BLaER1 treated with 17β-estradiol and CSF1 and Interleukin-3, amounts not matched to agents 10 nM and 100 nM (cell line): Measurements from ENCODE around the gene BRINP3.

Experiments
- H3K27ac ChIP-seq, 11 experiments: shearing (Covaris generic); formaldehyde crosslinking; 2 replicates each; pipeline ENCODE4 v1.8.1; 2022
- H3K27me3 ChIP-seq, 11 experiments: shearing (Covaris generic); formaldehyde crosslinking; 2 replicates each; pipeline ENCODE4 v1.8.1; 2022
- H3K36me3 ChIP-seq, 11 experiments: shearing (Covaris generic); formaldehyde crosslinking; 2 replicates each; pipeline ENCODE4 v1.8.1; 2022
- H3K4me1 ChIP-seq, 10 experiments: shearing (Covaris generic); formaldehyde crosslinking; 2 replicates each; pipeline ENCODE4 v1.8.1; 2022
- H3K4me2 ChIP-seq, 11 experiments: shearing (Covaris generic); formaldehyde crosslinking; 2 replicates each; pipeline ENCODE4 v1.8.1; 2022
- H3K4me3 ChIP-seq, 10 experiments: shearing (Covaris generic); formaldehyde crosslinking; 2 replicates each; pipeline ENCODE4 v1.8.1; 2022
- H3K9ac ChIP-seq, 11 experiments: shearing (Covaris generic); formaldehyde crosslinking; 2 replicates each; pipeline ENCODE4 v1.8.1; 2022
- H3K9me3 ChIP-seq, 11 experiments: shearing (Covaris generic); formaldehyde crosslinking; replicated peaks in 1 of 11; 2 replicates each; pipeline ENCODE4 v1.8.1; 2022
- H4K20me1 ChIP-seq, 11 experiments: shearing (Covaris generic); formaldehyde crosslinking; 2 replicates each; pipeline ENCODE4 v1.8.1; 2022
- Cebpa-rat ChIP-seq, 11 experiments: shearing (Covaris generic); IDR thresholded peaks; 2 replicates each; pipeline ENCODE4 v1.8.1; 2022

Gene BRINP3

GRCh38 chr1:190098107-190098506 is 379.6 kb downstream of the BRINP3 start:
- Histone ChIP-seq H3K27me3 (no peaks in the 10 kb centered on the region), H3K9ac (no peak overlapping the region), H3K4me1 (no peaks in the 10 kb centered on the region), H3K36me3 (no peaks in the 10 kb centered on the region), H3K4me2 (no peak overlapping the region), H3K4me3 (no peak overlapping the region), H3K9me3 (no peaks in the 10 kb centered on the region), H4K20me1 (no peaks in the 10 kb centered on the region), H3K27ac (no peak overlapping the region)
- no peak for TF ChIP-seq Cebpa-rat (IDR thresholded peaks at IDR 0.05)

- Histone ChIP-seq H3K27me3 (no peaks in the 10 kb centered on the region), H3K9ac (no peak overlapping the region), H3K4me1 (no peaks in the 10 kb centered on the region), H3K27ac (no peak overlapping the region), H3K9me3 (no peaks in the 10 kb centered on the region), H3K4me2 (no peak overlapping the region), H3K36me3 (no peaks in the 10 kb centered on the region), H4K20me1 (no peaks in the 10 kb centered on the region), H3K4me3 (no peak overlapping the region)
- TF ChIP-seq Cebpa-rat (IDR thresholded peaks at IDR 0.05), result no peak
Measured at GRCh38 chr1:190095596-190095995, 382.1 kb downstream of the BRINP3 start.

GRCh38 chr1:190084552-190084951 is 393.1 kb downstream of the BRINP3 start:
- Histone ChIP-seq H3K9ac (no peak overlapping the region), H3K9me3 (no peaks in the 10 kb centered on the region), H3K36me3 (no peaks in the 10 kb centered on the region), H3K27ac (no peak overlapping the region), H3K27me3 (no peaks in the 10 kb centered on the region), H4K20me1 (no peaks in the 10 kb centered on the region), H3K4me1 (no peaks in the 10 kb centered on the region), H3K4me2 (no peak overlapping the region), H3K4me3 (no peak overlapping the region)
- no peak for TF ChIP-seq Cebpa-rat (IDR thresholded peaks at IDR 0.05)

GRCh38 chr1:190068304-190068703 is 409.4 kb downstream of the BRINP3 start:
- H3K36me3 ChIP-seq, result no peaks in the 10 kb centered on the region
- no peak overlapping the region for H3K4me2 ChIP-seq
- no peak overlapping the region for H3K27ac ChIP-seq
- no peak overlapping the region for H3K4me3 ChIP-seq
- H4K20me1 ChIP-seq, result no peaks in the 10 kb centered on the region
- no peak for TF ChIP-seq Cebpa-rat (IDR thresholded peaks at IDR 0.05)
- no peaks in the 10 kb centered on the region for H3K27me3 ChIP-seq
- no peaks in the 10 kb centered on the region for H3K9me3 ChIP-seq
- H3K4me1 ChIP-seq, result no peaks in the 10 kb centered on the region
- H3K9ac ChIP-seq, result no peak overlapping the region

- H3K9ac ChIP-seq, result no peak overlapping the region
- H3K9me3 ChIP-seq, result no peaks in the 10 kb centered on the region
- no peaks in the 10 kb centered on the region for H3K36me3 ChIP-seq
- H3K4me1 ChIP-seq, result no peaks in the 10 kb centered on the region
- no peak for TF ChIP-seq Cebpa-rat (IDR thresholded peaks at IDR 0.05)
- no peak overlapping the region for H3K27ac ChIP-seq
- no peaks in the 10 kb centered on the region for H3K27me3 ChIP-seq
- no peak overlapping the region for H3K4me3 ChIP-seq
- H3K4me2 ChIP-seq, result no peak overlapping the region
- H4K20me1 ChIP-seq, result no peaks in the 10 kb centered on the region
Measured at GRCh38 chr1:190067592-190067991, 410.1 kb downstream of the BRINP3 start.

- no peaks in the 10 kb centered on the region for H3K27me3 ChIP-seq
Measured at GRCh38 chr1:190066011-190066410, 411.7 kb downstream of the BRINP3 start.

GRCh38 chr1:190049314-190049713 is 428.4 kb downstream of the BRINP3 start:
- Histone ChIP-seq H3K9me3 (no peaks in the 10 kb centered on the region), H3K4me1 (no peaks in the 10 kb centered on the region), H3K27me3 (no peaks in the 10 kb centered on the region), H3K4me3 (no peak overlapping the region), H3K27ac (no peak overlapping the region), H3K9ac (no peak overlapping the region), H3K4me2 (no peak overlapping the region), H3K36me3 (no peaks in the 10 kb centered on the region), H4K20me1 (no peaks in the 10 kb centered on the region)
- no peak for TF ChIP-seq Cebpa-rat (IDR thresholded peaks at IDR 0.05)

More at GRCh38 chr1:190066011-190066410, 411.7 kb downstream of the BRINP3 start:
- no peak overlapping the region for H3K9ac ChIP-seq
- no peak for TF ChIP-seq Cebpa-rat (IDR thresholded peaks at IDR 0.05)
- H3K4me3 ChIP-seq, result no peak overlapping the region
- no peaks in the 10 kb centered on the region for H4K20me1 ChIP-seq
- no peak overlapping the region for H3K4me2 ChIP-seq
- no peaks in the 10 kb centered on the region for H3K4me1 ChIP-seq
- H3K27ac ChIP-seq, result no peak overlapping the region
- no peaks in the 10 kb centered on the region for H3K36me3 ChIP-seq
- H3K9me3 ChIP-seq, result no peaks in the 10 kb centered on the region
